ENCODE results near the gene PTGER4. TPM values are rescaled to one million over a fixed set of nuclear protein-coding genes. Genes with fewer than 3 reads are reported as not detected.
A peak's percentile ranks its signal among the peaks of the same experiment; 100 is the strongest.

The PTGER4 gene
- total RNA-seq, 1 donor from 2014 or later = 48.3 TPM

GRCh38 chr5:40678460-40679147 is 1.1 kb upstream of the PTGER4 start:
- peak overlapping the region; percentile 77 to 80 for H3K4me3 ChIP-seq
- no peaks in the 10 kb centered on the region for H3K9me3 ChIP-seq
- intact Hi-C loops (cut with DNase I) = loop anchor here (5.0 kb wide), 1 partner anchor 159 kb away; the partner anchor contains the start of gene RPL37
- H3K36me3 ChIP-seq = no peaks in the 10 kb centered on the region
- H3K27me3 ChIP-seq = no peaks in the 10 kb centered on the region
- H3K27ac ChIP-seq = peak overlapping the region; percentile 78 to 91
- no peak for DNase-seq (ENCODE audit: low spot score in 2 of 2)
- no peaks in the 10 kb centered on the region for H3K4me1 ChIP-seq
- no peak for TF ChIP-seq CTCF (IDR thresholded peaks at IDR 0.05)

GRCh38 chr5:40679148-40679912 is 385 bp upstream of the PTGER4 start:
- Histone ChIP-seq H3K4me1 (no peaks in the 10 kb centered on the region), H3K27ac (peak overlapping the region; percentile 78 to 91), H3K27me3 (no peaks in the 10 kb centered on the region), H3K9me3 (no peaks in the 10 kb centered on the region), H3K36me3 (no peaks in the 10 kb centered on the region), H3K4me3 (peak overlapping the region; percentile 77 to 80)
- intact Hi-C loops (cut with DNase I) = loop anchor here (5.0 kb wide), 1 partner anchor 158 kb away; the partner anchor contains the start of gene RPL37
- TF ChIP-seq CTCF (IDR thresholded peaks at IDR 0.05) = no peak
- peak; percentile 71 to 94 for DNase-seq (ENCODE audit: low spot score in 2 of 2)

- no peak for DNase-seq (ENCODE audit: low spot score in 2 of 2)
- peak overlapping the region; percentile 77 to 80 for H3K4me3 ChIP-seq
- no peaks in the 10 kb centered on the region for H3K9me3 ChIP-seq
- no peaks in the 10 kb centered on the region for H3K27me3 ChIP-seq
- intact Hi-C loops (cut with DNase I) = loop anchor here (10.0 kb wide), 1 partner anchor 736 kb away; no protein-coding TSS in a partner anchor
- H3K36me3 ChIP-seq = no peaks in the 10 kb centered on the region
- TF ChIP-seq CTCF (IDR thresholded peaks at IDR 0.05) = no peak
- H3K27ac ChIP-seq = peak overlapping the region in 1 of 2 donors; percentile 91
- no peaks in the 10 kb centered on the region for H3K4me1 ChIP-seq
These were observed 1.1 kb downstream of the PTGER4 start for GRCh38 chr5:40680741-40681362.

- no peak for DNase-seq (ENCODE audit: low spot score in 2 of 2)
- Histone ChIP-seq H3K4me1 (no peaks in the 10 kb centered on the region), H3K36me3 (no peaks in the 10 kb centered on the region), H3K27ac (peak overlapping the region; percentile 20 to 91), H3K9me3 (no peaks in the 10 kb centered on the region), H3K4me3 (peak overlapping the region; percentile 77 to 80), H3K27me3 (no peaks in the 10 kb centered on the region)
- no peak for TF ChIP-seq CTCF (IDR thresholded peaks at IDR 0.05)
- intact Hi-C loops (cut with DNase I) = loop anchor here (10.0 kb wide), 1 partner anchor 737 kb away; no protein-coding TSS in a partner anchor
These were observed 1.8 kb downstream of the PTGER4 start for GRCh38 chr5:40681363-40682153.
